ES-I3 (cell line): ENCODE measurements around the gene CCDC27.

Source experiments
- H3K36me3 ChIP-seq: 2 replicates; pipeline ENCODE4 v1.6.1; 2013; ENCODE audit warnings: mild to moderate bottlenecking, low read length, control low read depth, moderate library complexity; ENCODE audit not compliant: insufficient read depth
- H3K4me1 ChIP-seq: 2 replicates; pipeline ENCODE4 v1.6.1; 2013; ENCODE audit warnings: mild to moderate bottlenecking, control low read depth, low read length; ENCODE audit not compliant: insufficient read depth
- H3K9ac ChIP-seq: 2 replicates; pipeline ENCODE4 v1.6.1; 2013; ENCODE audit warnings: low read depth, mild to moderate bottlenecking, low read length, moderate library complexity
- H3K9me3 ChIP-seq: 2 replicates; pipeline ENCODE4 v1.6.1; 2013; ENCODE audit warnings: mild to moderate bottlenecking, low read length, moderate library complexity; ENCODE audit not compliant: control insufficient read depth, insufficient read depth

CCDC27 gene

GRCh38 chr1:3752400-3752945 lies at the start of gene CCDC27:
CCDC27 (plus strand) TSS chr1:3752450; CDS start chr1:3752482, 32 bp downstream.
- Histone ChIP-seq H3K36me3 (no peaks in the 10 kb centered on the region), H3K9me3 (no peaks in the 10 kb centered on the region), H3K9ac (no peak within 1 kb of the TSS), H3K4me1 (no peaks in the 10 kb centered on the region)

GRCh38 chr1:3702528-3702927 lies 49.7 kb upstream of the CCDC27 start:
- no peaks in the 10 kb centered on the region for H3K9me3 ChIP-seq
- H3K4me1 ChIP-seq = no peaks in the 10 kb centered on the region
- no peaks in the 10 kb centered on the region for H3K36me3 ChIP-seq
- H3K9ac ChIP-seq = no peak overlapping the region

DNA sequence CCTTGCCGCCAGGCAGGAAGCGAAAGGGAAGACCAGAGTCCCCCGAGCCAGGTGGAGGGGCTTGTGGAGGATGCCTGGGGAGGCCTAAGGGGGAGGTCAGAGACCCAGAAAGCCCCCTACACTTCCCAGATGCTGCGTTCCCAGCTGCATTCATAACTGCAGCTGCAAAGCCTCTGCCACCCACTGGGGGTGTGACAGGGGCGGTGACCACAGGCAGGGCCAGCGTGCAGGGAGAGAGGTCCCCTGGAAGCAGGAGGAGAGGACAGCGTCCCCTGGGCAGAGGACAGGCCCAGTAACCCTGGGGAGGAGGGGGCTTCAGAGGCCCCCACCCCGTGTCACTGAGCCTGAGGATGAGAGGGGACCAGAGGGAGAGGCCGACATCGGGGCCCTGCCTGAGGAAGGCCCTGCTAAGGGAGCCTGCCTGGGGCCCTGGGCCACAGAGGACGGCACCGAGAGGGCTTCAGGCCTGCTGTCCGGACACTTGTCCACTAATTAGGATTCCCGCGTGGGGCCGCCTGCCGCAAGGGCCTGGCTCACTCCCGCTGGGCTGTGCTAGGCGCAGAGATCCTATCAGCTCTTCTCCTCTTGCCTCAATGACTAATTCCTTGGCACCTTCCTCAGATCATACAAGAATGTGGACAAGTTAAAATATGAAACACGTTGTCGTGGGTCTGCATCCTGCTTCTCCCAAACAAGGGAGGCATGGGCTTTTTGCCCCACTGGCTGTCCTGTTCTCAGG lies 49.1 kb upstream of the CCDC27 start:
- H3K9ac ChIP-seq = no peak overlapping the region
- H3K4me1 ChIP-seq = no peaks in the 10 kb centered on the region
- no peaks in the 10 kb centered on the region for H3K36me3 ChIP-seq
- no peaks in the 10 kb centered on the region for H3K9me3 ChIP-seq

GRCh38 chr1:3703786-3704371 lies 48.4 kb upstream of the CCDC27 start:
- no peaks in the 10 kb centered on the region; the same call in 1 of the 2 replicates for H3K4me1 ChIP-seq
- no peak overlapping the region for H3K9ac ChIP-seq
- H3K36me3 ChIP-seq = no peaks in the 10 kb centered on the region
- no peaks in the 10 kb centered on the region for H3K9me3 ChIP-seq

DNA sequence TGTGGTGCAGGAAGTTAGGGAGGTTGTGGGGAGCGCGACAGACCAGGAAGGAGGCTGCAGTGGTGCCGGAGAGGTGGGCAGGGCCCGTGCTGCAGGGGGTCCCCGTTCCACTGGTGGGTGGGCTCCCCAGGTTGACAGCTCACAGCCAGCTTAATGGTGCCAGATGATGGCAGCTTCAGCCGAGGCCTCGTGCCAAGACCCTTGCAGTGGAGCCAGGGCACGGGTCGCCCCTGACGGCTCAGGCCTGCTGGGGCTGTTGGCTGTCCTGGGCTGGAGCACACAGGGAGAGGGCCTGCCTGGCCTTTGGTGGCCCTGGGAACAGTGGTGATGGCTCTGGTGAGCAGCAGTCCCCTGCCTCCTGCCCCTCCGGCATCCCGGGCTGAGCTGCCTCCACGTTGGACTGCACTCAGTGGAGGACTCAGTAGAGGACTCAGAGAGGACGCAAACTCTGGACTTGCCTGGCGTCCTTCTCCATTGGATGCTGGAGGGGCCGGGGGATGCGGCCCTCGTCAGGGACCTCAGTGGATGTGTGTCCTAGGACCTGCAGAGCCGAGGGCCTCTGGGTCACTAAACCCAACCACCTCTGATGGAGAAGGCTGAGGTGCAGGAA lies 46.8 kb upstream of the CCDC27 start:
- Histone ChIP-seq H3K36me3 (no peaks in the 10 kb centered on the region), H3K9me3 (no peaks in the 10 kb centered on the region), H3K4me1 (no peaks in the 10 kb centered on the region; the same call in 1 of the 2 replicates), H3K9ac (no peak overlapping the region)

- Histone ChIP-seq H3K36me3 (no peaks in the 10 kb centered on the region), H3K9me3 (no peaks in the 10 kb centered on the region), H3K4me1 (peaks cover under 1% of the 10 kb centered on the region; the same call in 1 of the 2 replicates), H3K9ac (no peak overlapping the region)
Observed at GRCh38 chr1:3706651-3707297, 45.5 kb upstream of the CCDC27 start.

GRCh38 chr1:3707298-3707938 lies 44.8 kb upstream of the CCDC27 start:
- no peak overlapping the region for H3K9ac ChIP-seq

GRCh38 chr1:3707939-3708328 lies 44.3 kb upstream of the CCDC27 start:
- Histone ChIP-seq H3K9me3 (no peaks in the 10 kb centered on the region), H3K9ac (no peak overlapping the region), H3K36me3 (no peaks in the 10 kb centered on the region), H3K4me1 (peaks cover 5% of the 10 kb centered on the region; the same call in 1 of the 2 replicates)

More at GRCh38 chr1:3707298-3707938, 44.8 kb upstream of the CCDC27 start:
- Histone ChIP-seq H3K4me1 (peaks cover 5% of the 10 kb centered on the region; the same call in 1 of the 2 replicates), H3K9me3 (no peaks in the 10 kb centered on the region), H3K36me3 (no peaks in the 10 kb centered on the region)

DNA sequence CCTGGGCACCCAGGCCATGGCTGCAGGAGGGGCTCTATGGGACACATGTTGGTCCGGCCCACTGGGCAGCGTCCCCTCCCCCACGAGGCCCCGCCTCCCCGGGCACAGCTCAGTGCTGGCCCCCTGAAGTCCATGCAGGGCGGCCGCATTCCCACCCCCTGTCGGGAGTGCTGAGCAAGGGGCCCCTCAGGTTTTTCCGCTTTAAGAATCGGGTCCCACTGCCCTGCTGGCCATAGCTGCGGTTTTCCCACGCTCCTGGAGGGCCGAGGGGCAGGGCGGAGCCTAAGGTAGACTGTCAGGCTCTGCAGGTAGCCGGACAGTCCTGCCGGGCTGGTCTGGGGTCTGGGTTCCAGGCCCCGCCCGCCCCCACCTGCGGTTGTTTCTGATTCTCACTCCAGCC lies 43.5 kb upstream of the CCDC27 start:
- Histone ChIP-seq H3K4me1 (peaks cover 5% of the 10 kb centered on the region; the same call in 1 of the 2 replicates), H3K9me3 (no peaks in the 10 kb centered on the region), H3K9ac (no peak overlapping the region), H3K36me3 (no peaks in the 10 kb centered on the region)

DNA sequence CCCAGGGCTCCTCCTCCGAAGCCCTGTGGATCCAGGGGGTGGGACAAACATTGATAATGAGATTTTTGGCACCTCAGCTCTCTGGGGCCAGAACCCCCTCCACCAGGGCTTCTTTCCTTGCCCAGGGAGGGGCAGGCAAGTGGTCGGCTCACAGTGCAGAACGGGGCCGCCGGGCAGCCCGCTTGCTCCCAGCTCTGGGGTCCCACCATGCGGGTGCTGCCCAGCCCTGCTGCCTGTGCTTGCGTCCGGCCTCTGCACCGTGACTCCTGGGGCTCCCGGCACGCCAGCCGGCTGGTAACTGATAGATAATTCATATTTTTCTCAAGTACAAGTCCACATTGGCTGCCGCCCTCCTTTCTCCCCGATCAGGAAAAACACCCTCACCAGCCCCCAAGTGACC lies 42.0 kb upstream of the CCDC27 start:
- no peak overlapping the region for H3K9ac ChIP-seq
- peaks cover 5% of the 10 kb centered on the region; the same call in 1 of the 2 replicates for H3K4me1 ChIP-seq
- H3K9me3 ChIP-seq = no peaks in the 10 kb centered on the region
- H3K36me3 ChIP-seq = no peaks in the 10 kb centered on the region

GRCh38 chr1:3711381-3711779 lies 40.9 kb upstream of the CCDC27 start:
- Histone ChIP-seq H3K36me3 (no peaks in the 10 kb centered on the region), H3K9me3 (no peaks in the 10 kb centered on the region), H3K4me1 (peaks cover 5% of the 10 kb centered on the region; the same call in 1 of the 2 replicates), H3K9ac (no peak overlapping the region)

DNA sequence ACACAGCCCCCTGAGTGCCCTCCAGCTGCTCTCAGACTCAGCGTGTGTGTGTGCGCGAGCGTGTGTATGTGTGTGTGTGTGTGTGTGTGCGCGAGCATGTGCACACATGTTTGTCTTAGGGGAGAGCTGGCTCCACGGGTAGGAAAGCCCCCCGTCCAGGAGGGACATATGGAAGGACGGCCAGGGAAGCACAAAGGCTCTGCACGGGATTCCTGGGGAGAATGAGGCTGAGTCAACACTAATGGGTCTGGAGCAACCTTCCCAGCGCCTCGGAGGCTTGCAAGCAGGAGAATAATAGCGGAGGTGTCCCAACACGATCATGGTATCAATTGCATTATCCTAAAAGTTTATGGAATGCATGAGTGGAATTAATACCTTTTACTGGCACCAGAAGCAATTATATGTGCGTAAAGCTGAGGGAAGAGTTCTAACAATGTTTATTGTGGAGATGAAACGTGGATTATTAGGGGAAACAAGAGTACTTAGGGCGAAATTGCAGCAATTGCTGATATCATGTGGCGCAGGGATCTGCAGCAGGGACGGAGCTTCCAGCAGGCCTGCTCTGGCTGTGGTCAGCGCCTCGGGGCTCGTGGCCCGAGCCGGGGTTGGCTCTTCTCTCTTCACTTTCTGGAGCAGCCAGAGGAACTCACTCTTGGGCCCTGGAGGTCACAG lies 40.3 kb upstream of the CCDC27 start:
- H3K36me3 ChIP-seq = no peaks in the 10 kb centered on the region
- no peaks in the 10 kb centered on the region for H3K9me3 ChIP-seq
- H3K9ac ChIP-seq = no peak overlapping the region
- peaks cover 5% of the 10 kb centered on the region; the same call in 1 of the 2 replicates for H3K4me1 ChIP-seq
